Testis (tissue), 2 donors: ENCODE measurements around the gene TAMM41.

ENCODE experiments used
- CTCF ChIP-seq, 3 experiments: fragments of 450-650 bp in 2 of 3; fragments of 200-600 bp in 1 of 3; sonication (generic) in 1 of 3; IDR thresholded peaks; one replicate each; pipeline ENCODE4 v1.5.1; 2016 to 2019; ENCODE audit warnings: antibody characterized with exemption in 3 of 3, mild to moderate bottlenecking in 2 of 3, moderate library complexity in 1 of 3
- POLR2A ChIP-seq: fragments of 450-650 bp; IDR thresholded peaks from one replicate; pipeline ENCODE4 v1.6.1; 2017; ENCODE audit warnings: antibody characterized with exemption, mild to moderate bottlenecking, moderate library complexity

DNA sequence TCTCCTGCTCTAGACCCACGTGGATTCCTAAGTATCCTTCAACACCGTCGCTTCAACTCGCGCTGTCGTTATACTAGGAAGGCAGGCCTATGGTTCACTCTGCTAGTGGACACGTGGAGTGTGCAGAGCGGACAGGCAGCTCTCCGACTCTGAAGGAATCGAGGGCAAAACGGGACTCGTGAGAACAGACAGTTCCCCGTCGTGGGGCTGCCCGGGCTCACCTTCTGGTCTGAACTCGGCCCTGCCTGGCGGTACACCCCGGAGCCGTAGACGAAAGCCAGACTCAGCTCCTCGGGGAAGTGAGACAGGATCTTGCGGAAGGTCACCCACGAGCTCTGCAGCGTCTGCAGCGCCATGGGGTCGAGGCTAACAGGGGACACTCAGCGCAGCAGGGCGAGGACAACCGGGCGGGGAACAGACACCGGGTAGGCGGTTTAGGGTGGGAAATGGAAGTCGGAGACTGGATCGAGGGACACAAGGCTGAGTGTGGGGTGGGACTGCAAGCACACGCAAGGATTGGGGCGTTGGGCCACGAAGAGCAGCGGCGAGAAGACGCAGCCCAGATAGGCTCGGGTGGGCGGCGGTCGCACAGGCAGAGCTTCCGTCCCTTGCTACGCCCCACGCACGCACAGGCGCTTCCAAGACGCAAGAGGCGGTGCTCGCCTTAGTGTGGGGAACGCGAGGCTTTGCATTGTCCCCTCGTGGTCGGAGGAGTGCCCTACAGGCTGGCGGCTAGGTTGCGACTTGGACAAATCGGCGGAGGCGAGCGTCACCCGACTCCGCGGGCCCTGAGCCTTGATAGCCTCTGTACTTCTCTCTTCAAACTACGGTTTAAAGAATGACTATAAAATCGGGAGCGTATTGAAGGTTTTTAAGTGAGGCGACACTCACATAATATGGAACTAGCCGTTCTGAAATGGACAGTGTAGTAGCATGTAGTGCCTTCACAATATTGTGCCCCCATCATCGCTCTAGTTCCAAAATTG is at the start of gene TAMM41:
- TF ChIP-seq CTCF (IDR thresholded peaks at IDR 0.05) (peak; percentile 69 to 92 (median 80)), POLR2A (peak; percentile 27)
